AG04450 (cell line): ENCODE measurements around the gene OVOL3. TPM values are rescaled to one million over a fixed set of nuclear protein-coding genes. Genes with fewer than 3 reads are reported as not detected.

ENCODE experiments used
- CTCF ChIA-PET: fragments of 300-600, 350-600 bp; formaldehyde crosslinking; extraction: SDS; loops from one replicate; lab custom pipeline; 2022; ENCODE audit warnings: antibody characterized with exemption, inconsistent platforms; lab: Charles Lee
- POLR2A ChIA-PET: fragments of 350-600 bp; formaldehyde crosslinking; extraction: SDS; loops from one replicate; lab custom pipeline; 2021; ENCODE audit warnings: antibody characterized with exemption, inconsistent platforms; lab: Yijun Ruan, JAX
- DNase-seq: peaks from one replicate; pipeline ENCODE4 v3.0.0-alpha.2; 2011; ENCODE audit warnings: low read depth, low spot score
- H3K27ac ChIP-seq: one replicate; pipeline ENCODE4 v1.5.1; 2012; ENCODE audit warnings: low read depth, low read length, control low read depth
- H3K27me3 ChIP-seq: one replicate; pipeline ENCODE4 v1.6.0; 2012; ENCODE audit warnings: low read length; ENCODE audit not compliant: control insufficient read depth, insufficient read depth
- H3K4me3 ChIP-seq: 2 replicates; pipeline ENCODE4 v1.5.1; 2011; ENCODE audit warnings: mild to moderate bottlenecking, low read depth, low read length, control low read depth
- H3K9me3 ChIP-seq: 2 replicates; pipeline ENCODE4 v1.5.1; 2012; ENCODE audit warnings: low read length; ENCODE audit not compliant: control insufficient read depth, insufficient read depth
- CTCF ChIP-seq: IDR thresholded peaks from 2 replicates; pipeline ENCODE4 v1.5.1; 2011; ENCODE audit warnings: low read depth, low read length, control low read depth, inconsistent platforms
- polyA plus RNA-seq: library from polyadenylated mRNA; depleted of rRNA; stranded (reverse); fragments of >200 nt; gene quantifications from 2 replicates; pipeline ENCODE4 v1.2.3, GENCODE V29; 2011

Gene OVOL3
- polyA plus RNA-seq, 1 experiment: not detected

- no peaks in the 10 kb centered on the region for H3K27me3 ChIP-seq
- H3K27ac ChIP-seq: no peak overlapping the region
- no peaks in the 10 kb centered on the region for H3K9me3 ChIP-seq
- POLR2A ChIA-PET: no interaction called here
- CTCF ChIA-PET: no interaction called here
- DNase-seq: no peak
- no peak for TF ChIP-seq CTCF
- H3K4me3 ChIP-seq: no peak overlapping the region
Observed at GRCh38 chr19:36092566-36092965, 18.4 kb upstream of the OVOL3 start.

GRCh38 chr19:36093146-36093662 is 17.7 kb upstream of the OVOL3 start:
- ChIA-PET CTCF (no interaction called here), POLR2A (no interaction called here)
- H3K4me3 ChIP-seq: no peak overlapping the region
- DNase-seq: no peak
- no peaks in the 10 kb centered on the region for H3K9me3 ChIP-seq
- no peak overlapping the region for H3K27ac ChIP-seq
- no peaks in the 10 kb centered on the region for H3K27me3 ChIP-seq
- TF ChIP-seq CTCF: no peak

- POLR2A ChIA-PET: no interaction called here
- Histone ChIP-seq H3K27ac (no peak overlapping the region), H3K27me3 (no peaks in the 10 kb centered on the region), H3K9me3 (no peaks in the 10 kb centered on the region), H3K4me3 (no peak overlapping the region)
- no peak for TF ChIP-seq CTCF
- CTCF ChIA-PET: no interaction called here
- no peak for DNase-seq
Observed at GRCh38 chr19:36093687-36094086, 17.3 kb upstream of the OVOL3 start.

GRCh38 chr19:36097036-36097435 is 13.9 kb upstream of the OVOL3 start:
- no peak overlapping the region for H3K4me3 ChIP-seq
- H3K27me3 ChIP-seq: no peaks in the 10 kb centered on the region
- no peak for TF ChIP-seq CTCF
- H3K9me3 ChIP-seq: no peaks in the 10 kb centered on the region
- no peak overlapping the region for H3K27ac ChIP-seq
- ChIA-PET CTCF (no interaction called here), POLR2A (no interaction called here)
- DNase-seq: no peak

GRCh38 chr19:36099166-36099785 is 11.7 kb upstream of the OVOL3 start:
- Histone ChIP-seq H3K27me3 (no peaks in the 10 kb centered on the region), H3K27ac (no peak overlapping the region), H3K9me3 (no peaks in the 10 kb centered on the region), H3K4me3 (no peak overlapping the region)
- DNase-seq: no peak
- TF ChIP-seq CTCF: no peak
- ChIA-PET POLR2A (no interaction called here), CTCF (interaction anchor here (1.1 kb wide), 1 partner anchor 9 kb away, joined by 5 read pairs; no protein-coding TSS in a partner anchor)
